Panc1 (cell line): Measurements from ENCODE around the gene NRK.

Experiments used
- POLR2AphosphoS5 ChIP-seq: IDR thresholded peaks from 2 replicates; pipeline ENCODE4 v1.6.1; 2012; ENCODE audit warnings: mild to moderate bottlenecking, low read depth, low read length, moderate library complexity
- REST ChIP-seq, 2 experiments: IDR thresholded peaks; 2 replicates each; pipeline ENCODE4 v1.6.1; 2011 to 2012; ENCODE audit warnings: low read depth in 2 of 2, control low read depth in 1 of 2, low read length in 1 of 2, mild to moderate bottlenecking in 1 of 2, moderate library complexity in 1 of 2; ENCODE audit not compliant: insufficient read depth in 1 of 2
- SIN3A ChIP-seq: IDR thresholded peaks from 2 replicates; pipeline ENCODE4 v1.6.1; 2012; ENCODE audit warnings: low read depth, mild to moderate bottlenecking, low read length, moderate library complexity, borderline replicate concordance; ENCODE audit not compliant: insufficient read depth
- TCF7L2 ChIP-seq: IDR thresholded peaks from 2 replicates; pipeline ENCODE4 v1.6.1; 2011; ENCODE audit warnings: mild to moderate bottlenecking, low read depth, low read length, inconsistent platforms
- TF ChIP-seq, protein P1 (sequence below): fragments of 450-650 bp; IDR thresholded peaks from 2 replicates; pipeline ENCODE4 v1.5.1; 2017; ENCODE audit warnings: mild to moderate bottlenecking

DNA sequence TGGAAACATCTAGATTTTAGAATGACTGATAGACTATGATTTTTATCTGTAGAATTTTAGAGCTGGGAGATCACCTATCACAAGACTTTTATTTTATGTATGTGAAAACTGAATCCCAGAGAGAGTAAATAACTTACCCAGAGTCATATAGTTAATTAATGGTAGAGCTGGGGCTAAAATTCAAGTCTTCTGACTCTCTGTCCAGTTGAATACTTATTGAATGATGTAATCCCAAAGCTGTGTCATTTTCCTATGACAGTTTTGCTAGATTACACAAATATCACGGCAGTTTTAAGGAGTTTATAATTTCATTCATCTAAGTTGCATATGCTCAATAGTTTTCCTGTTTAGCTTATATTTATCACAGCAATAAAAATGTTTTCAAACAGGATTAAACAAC lies 6.7 kb downstream of the NRK start:
- TF ChIP-seq REST (IDR thresholded peaks at IDR 0.05; ENCODE audit: insufficient read depth in 1 of 2, low read depth in 2 of 2, low read length in 1 of 2) (no peak), SIN3A (no peak), POLR2AphosphoS5 (no peak), TCF7L2 (no peak)
- TF ChIP-seq, protein P1, sequence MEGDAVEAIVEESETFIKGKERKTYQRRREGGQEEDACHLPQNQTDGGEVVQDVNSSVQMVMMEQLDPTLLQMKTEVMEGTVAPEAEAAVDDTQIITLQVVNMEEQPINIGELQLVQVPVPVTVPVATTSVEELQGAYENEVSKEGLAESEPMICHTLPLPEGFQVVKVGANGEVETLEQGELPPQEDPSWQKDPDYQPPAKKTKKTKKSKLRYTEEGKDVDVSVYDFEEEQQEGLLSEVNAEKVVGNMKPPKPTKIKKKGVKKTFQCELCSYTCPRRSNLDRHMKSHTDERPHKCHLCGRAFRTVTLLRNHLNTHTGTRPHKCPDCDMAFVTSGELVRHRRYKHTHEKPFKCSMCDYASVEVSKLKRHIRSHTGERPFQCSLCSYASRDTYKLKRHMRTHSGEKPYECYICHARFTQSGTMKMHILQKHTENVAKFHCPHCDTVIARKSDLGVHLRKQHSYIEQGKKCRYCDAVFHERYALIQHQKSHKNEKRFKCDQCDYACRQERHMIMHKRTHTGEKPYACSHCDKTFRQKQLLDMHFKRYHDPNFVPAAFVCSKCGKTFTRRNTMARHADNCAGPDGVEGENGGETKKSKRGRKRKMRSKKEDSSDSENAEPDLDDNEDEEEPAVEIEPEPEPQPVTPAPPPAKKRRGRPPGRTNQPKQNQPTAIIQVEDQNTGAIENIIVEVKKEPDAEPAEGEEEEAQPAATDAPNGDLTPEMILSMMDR, result no peak
